Stimulated activated CD8-positive, alpha-beta memory T cell treated with anti-CD3 and anti-CD28 coated beads, Interleukin-7, amount 100 ng/mL, for 1 hour (primary cell): ENCODE measurements around the gene SMCO1.
"Not testable (repeated sequence)": the region's sequence is repeated elsewhere in the genome, so short reads cannot be mapped to it uniquely, and the experiment has no call there.

Experiments
- DNase-seq, 2 donors: peaks; one replicate each; pipeline ENCODE4 v3.0.0-alpha.2; 2020; ENCODE audit warnings: low read depth in 2 of 2

Gene SMCO1

DNA sequence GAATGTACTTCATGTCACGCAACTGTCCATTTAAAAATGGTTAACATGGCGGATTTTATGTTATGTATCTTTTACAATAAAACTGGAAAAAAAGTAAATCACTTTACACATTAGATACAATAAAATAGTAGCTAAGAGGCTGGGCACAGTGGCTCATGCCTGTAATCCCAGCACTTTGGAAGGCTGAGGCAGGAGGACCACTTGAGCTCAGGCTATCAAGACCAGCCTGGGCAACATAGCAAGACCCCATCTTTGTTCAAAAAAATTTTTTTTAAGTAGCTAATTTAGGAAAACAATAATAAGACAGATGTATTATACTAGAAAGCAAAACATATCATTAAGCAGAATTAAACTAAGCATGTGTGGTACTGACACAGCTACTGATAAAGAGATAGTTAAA lies 23.1 kb downstream of the SMCO1 start:
- no peak for DNase-seq

- no peak for DNase-seq
Observed at GRCh38 chr3:196489747-196490146, 25.4 kb downstream of the SMCO1 start.

GRCh38 chr3:196486263-196486662 lies 28.9 kb downstream of the SMCO1 start:
- no peak for DNase-seq

- DNase-seq = no peak
Observed at GRCh38 chr3:196477678-196478077, 37.5 kb downstream of the SMCO1 start.

- DNase-seq = no peak
Observed at GRCh38 chr3:196472286-196472685, 42.9 kb downstream of the SMCO1 start.

DNA sequence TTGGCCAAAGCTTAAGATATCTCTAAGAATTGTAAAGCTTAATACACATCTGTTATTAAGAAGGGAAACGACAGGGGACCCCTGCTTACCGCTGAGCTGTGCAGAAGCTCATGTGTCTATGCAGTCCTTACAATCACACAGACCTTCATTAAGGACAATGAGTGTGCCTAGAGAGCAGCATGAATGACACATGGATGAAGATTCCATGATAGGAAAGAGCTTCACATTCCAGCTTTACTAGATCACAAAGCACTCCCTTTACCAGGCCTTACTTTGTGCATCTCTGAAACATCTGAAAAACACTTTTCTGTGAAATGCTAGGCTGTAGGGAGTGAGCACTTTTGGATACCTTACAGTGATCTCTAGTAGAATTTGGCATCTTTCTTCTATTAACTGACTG lies 43.6 kb downstream of the SMCO1 start:
- DNase-seq = no peak

DNA sequence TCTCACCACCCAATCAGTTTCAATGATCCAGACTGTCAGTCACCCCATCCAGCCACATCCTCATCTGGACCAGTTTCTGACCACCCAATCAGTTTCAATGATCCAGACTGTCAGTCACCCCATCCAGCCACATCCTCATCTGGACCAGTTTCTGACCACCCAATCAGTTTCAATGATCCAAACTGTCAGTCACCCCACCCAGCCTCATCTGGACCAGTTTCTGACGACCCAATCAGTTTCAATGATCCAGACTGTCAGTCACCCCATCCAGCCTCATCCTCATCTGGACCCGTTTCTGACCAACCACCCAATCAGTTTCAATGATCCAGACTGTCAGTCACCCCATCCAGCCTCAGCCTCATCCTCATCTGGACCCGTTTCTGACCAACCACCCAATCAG lies 45.0 kb downstream of the SMCO1 start:
- DNase-seq = not testable (repeated sequence)

DNA sequence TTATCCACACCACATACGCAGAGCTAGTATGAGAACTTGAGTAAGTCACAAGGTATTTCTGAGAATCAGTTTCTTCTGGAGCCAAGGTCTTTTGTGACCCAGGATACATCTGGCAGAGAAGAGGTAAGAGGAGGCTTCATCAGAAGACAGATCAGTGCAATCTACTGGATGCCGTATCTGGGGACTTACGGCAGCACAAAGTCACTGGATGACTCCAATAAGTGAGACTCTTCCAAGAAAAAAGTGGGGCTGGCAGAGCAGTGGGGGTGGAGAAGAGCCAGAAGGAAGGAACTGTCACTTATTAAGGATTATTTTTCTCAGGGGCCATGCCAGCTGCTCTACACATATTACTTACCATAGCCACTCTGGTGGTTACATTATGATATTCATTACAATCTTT lies 51.3 kb downstream of the SMCO1 start:
- no peak for DNase-seq

DNA sequence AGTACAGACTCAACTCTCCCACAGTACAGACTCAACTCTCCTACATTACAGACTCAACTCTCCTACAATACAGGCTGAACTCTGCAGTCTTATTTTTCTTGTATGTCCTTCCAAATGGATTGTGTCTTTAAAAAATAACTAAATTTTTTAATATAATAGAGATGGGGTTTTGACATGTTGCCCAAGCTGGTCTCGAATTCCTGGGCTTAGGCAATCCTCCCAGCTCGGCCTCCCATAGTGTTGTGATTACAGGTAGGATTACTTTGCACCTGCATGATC lies 51.7 kb downstream of the SMCO1 start:
- DNase-seq = no peak

GRCh38 chr3:196462680-196463477 lies 52.3 kb downstream of the SMCO1 start:
- not testable (repeated sequence) for DNase-seq

DNA sequence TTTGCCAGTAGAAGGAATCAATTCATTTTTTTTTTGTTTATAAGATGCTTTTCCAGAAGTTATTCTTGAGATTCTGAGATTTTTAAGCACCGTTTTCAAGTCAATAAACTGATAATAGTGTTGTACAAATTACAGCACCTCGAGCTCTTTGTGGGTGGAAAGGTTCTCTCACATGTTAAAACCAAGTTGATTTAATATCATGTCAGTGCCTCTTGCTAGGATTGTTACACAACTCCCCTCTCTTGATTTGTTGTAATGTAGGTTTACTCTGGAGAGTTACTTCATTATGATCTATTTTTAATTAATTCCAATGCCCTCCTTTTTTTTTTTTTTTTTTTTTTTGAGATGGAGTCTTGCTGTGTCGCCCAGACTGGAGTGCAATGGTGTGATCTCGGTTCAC lies 57.1 kb downstream of the SMCO1 start:
- DNase-seq = no peak

- DNase-seq = not testable (repeated sequence)
Observed at GRCh38 chr3:196457470-196457869, 57.7 kb downstream of the SMCO1 start.
